Adrenal gland (tissue), 12 donors: ENCODE data around the gene NFE2L2. TPM values are rescaled to one million over a fixed set of nuclear protein-coding genes. Genes with fewer than 3 reads are reported as not detected.

Source experiments
- DNase-seq, 7 donors: peaks; one replicate each; pipeline ENCODE4 v3.0.0-alpha.2; 2019 to 2020
- H3K27ac ChIP-seq, 5 donors: fragments of 200-600 bp; sonication (generic) in 4 of 5; 1 replicate in 3 of 5; 2 replicates in 2 of 5; pipeline versions ENCODE4 v1.5.1 to v1.8.0; 2016 to 2020; ENCODE audit warnings: mild to moderate bottlenecking in 1 of 5
- H3K27me3 ChIP-seq: fragments of 200-600 bp; 2 replicates; pipeline ENCODE4 v1.8.0; 2021
- H3K36me3 ChIP-seq, 2 donors: fragments of 200-600 bp; replicated peaks in 1 of 2; 1 replicate in 1 of 2; 2 replicates in 1 of 2; pipeline versions ENCODE4 v1.5.1 to v1.8.0; 2018 to 2022
- H3K4me1 ChIP-seq, 2 donors: fragments of 200-600 bp; replicated peaks in 1 of 2; 1 replicate in 1 of 2; 2 replicates in 1 of 2; pipeline versions ENCODE4 v1.5.1 to v1.8.0; 2018 to 2021
- H3K4me3 ChIP-seq, 4 donors: fragments of 200-600 bp; sonication (generic) in 3 of 4; one replicate each; pipeline ENCODE4 v1.5.1; 2016 to 2018
- H3K9me3 ChIP-seq, 3 donors: fragments of 200-600 bp; sonication (generic) in 1 of 3; replicated peaks in 1 of 3; 1 replicate in 2 of 3; 2 replicates in 1 of 3; pipeline versions ENCODE4 v1.5.1 to v1.8.0; 2016 to 2021
- CTCF ChIP-seq, 6 experiments: fragments of 450-650 bp in 4 of 6; fragments of 200-600 bp in 2 of 6; sonication (generic) in 1 of 6; IDR thresholded peaks; 1 replicate in 5 of 6; 2 replicates in 1 of 6; pipeline versions ENCODE4 v1.5.1 to v1.8.0; 2016 to 2021; ENCODE audit warnings: antibody characterized with exemption in 6 of 6, mild to moderate bottlenecking in 2 of 6, moderate library complexity in 1 of 6
- POLR2A ChIP-seq, 2 donors: fragments of 450-650 bp; IDR thresholded peaks; one replicate each; pipeline ENCODE4 v1.6.1; 2017; ENCODE audit warnings: antibody characterized with exemption in 2 of 2, mild to moderate bottlenecking in 2 of 2, moderate library complexity in 1 of 2
- WGBS, 4 donors: extraction: QIAGEN DNeasy Blood & Tissue Kit in 2 of 4; methylation state at CpG; one replicate each; pipeline versions ENCODE4 v1.1.5 to v1.1.7; 2013 to 2017; 5-methylcytosine and 5-hydroxymethylcytosine counted together
- intact Hi-C, 2 donors: fragments of 100-400 bp; cut with DNase I; formaldehyde crosslinking; loops; one replicate each; pipeline versions ENCODE4 v1.14.1 to v1.15.0; 2022 to 2023
- polyA plus RNA-seq, 3 donors: library from polyadenylated mRNA; stranded (reverse); fragments of 200-250 nt in 2 of 3; fragments of 350-450 nt in 1 of 3; fragmentation: Illumina TruSeq in 1 of 3; extraction: RNeasy Lipid Tissue Mini Kit (QIAGEN cat#74804) in 1 of 3; gene quantifications; one replicate each; pipeline ENCODE4 v1.2.3, GENCODE V29; 2013 to 2014
- total RNA-seq, 9 donors: library from RNA; depleted of rRNA in 4 of 9; stranded (reverse); fragments of >200 nt in 4 of 9; fragments of 120-200 nt in 1 of 9; fragmentation: NEBNext Ultra II Directional in 1 of 9; extraction: Animal tissue kit (Norgen Biotek cat#: 25700) in 1 of 9; gene quantifications; one replicate each; pipeline versions ENCODE4 v1.1.0 to v1.2.4, GENCODE V29; 2013 to 2023
- donor health status: healthy with polysubstance abuse.
- donor health status: Bipolar disorder and iron deficiency.
- donor health status: DM: yes; HTN: yes; CAD: no.
- donor health status: DM: no; HTN: no; CAD: no.
- donor health status: DM: no; HTN: no; CAD: no.
- donor health status: DM: yes; HTN: yes; CAD: no.

The NFE2L2 gene
- total and polyA plus RNA-seq, 12 donors = 41.1 to 119 (median 80.4) TPM

DNA sequence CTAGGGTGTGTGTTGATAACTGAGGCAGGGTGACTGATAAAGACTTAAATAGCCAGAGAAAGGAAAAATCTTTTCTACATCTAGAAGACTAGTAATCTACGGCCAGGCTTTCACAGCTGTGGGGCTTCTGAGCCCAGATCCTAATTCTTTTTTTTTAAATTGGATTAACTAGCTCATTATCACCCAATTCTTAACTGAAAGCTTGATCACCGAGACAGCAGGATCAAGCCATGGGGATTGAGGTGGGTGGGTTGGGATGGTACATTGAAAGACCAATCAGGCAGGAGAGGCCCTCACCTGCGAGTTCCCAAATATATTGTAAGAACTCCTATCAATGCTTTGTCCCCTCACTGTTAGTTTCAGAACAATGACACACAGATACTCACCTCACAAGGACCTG is 20.0 kb upstream of the NFE2L2 start:
- no peak for DNase-seq
- H3K4me1 ChIP-seq = no peaks in the 10 kb centered on the region
- WGBS, 4 donors = 94 to 98% (median 95%) methylated on average over 3 of the region's 3 CpGs
- H3K9me3 ChIP-seq = no peaks in the 10 kb centered on the region
- H3K27me3 ChIP-seq = no peaks in the 10 kb centered on the region
- H3K27ac ChIP-seq = no peak overlapping the region
- intact Hi-C loops = no loop called here
- TF ChIP-seq POLR2A (IDR thresholded peaks at IDR 0.05) = no peak
- no peak for TF ChIP-seq CTCF (IDR thresholded peaks at IDR 0.05)
- no peaks in the 10 kb centered on the region for H3K36me3 ChIP-seq
- H3K4me3 ChIP-seq = no peak overlapping the region

DNA sequence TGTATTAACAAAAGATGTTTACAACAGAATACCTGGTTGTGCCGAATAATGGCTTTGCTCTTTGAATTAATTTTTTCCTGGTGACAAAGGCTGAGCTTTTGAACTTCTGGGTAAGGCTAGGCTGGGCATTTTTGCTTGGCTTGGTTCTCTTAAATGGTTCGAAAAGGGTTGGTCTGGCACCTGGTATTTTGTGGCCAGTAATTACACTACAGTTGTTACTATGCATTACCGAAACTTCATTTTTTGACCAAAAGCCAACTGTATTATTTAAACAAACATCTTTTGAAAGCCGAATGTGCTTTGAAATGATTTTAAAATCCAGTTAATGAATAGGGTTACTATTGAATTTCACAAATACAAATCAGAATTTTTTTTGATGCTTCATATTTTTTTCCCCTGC is 19.4 kb upstream of the NFE2L2 start:
- no peaks in the 10 kb centered on the region for H3K4me1 ChIP-seq
- no peak overlapping the region for H3K4me3 ChIP-seq
- intact Hi-C loops = no loop called here
- no peaks in the 10 kb centered on the region for H3K27me3 ChIP-seq
- no peaks in the 10 kb centered on the region for H3K36me3 ChIP-seq
- TF ChIP-seq POLR2A (IDR thresholded peaks at IDR 0.05) (no peak), CTCF (IDR thresholded peaks at IDR 0.05) (no peak)
- DNase-seq = no peak
- 86 to 95% (median 91%) methylated on average over 4 of the region's 4 CpGs for WGBS, 4 donors
- H3K27ac ChIP-seq = no peak overlapping the region
- no peaks in the 10 kb centered on the region for H3K9me3 ChIP-seq

GRCh38 chr2:177282787-177283572 is 18.5 kb upstream of the NFE2L2 start:
- TF ChIP-seq POLR2A (IDR thresholded peaks at IDR 0.05) = no peak
- TF ChIP-seq CTCF (IDR thresholded peaks at IDR 0.05) = no peak
- 92 to 98% (median 96%) methylated on average over 5 of the region's 5 CpGs for WGBS, 4 donors
- no peak for DNase-seq
- Histone ChIP-seq H3K36me3 (no peaks in the 10 kb centered on the region), H3K27ac (no peak overlapping the region), H3K27me3 (no peaks in the 10 kb centered on the region), H3K4me3 (no peak overlapping the region), H3K9me3 (no peaks in the 10 kb centered on the region), H3K4me1 (no peaks in the 10 kb centered on the region)
- intact Hi-C loops = no loop called here

- Histone ChIP-seq H3K4me3 (no peak overlapping the region), H3K36me3 (no peaks in the 10 kb centered on the region), H3K4me1 (no peaks in the 10 kb centered on the region), H3K9me3 (no peaks in the 10 kb centered on the region), H3K27me3 (no peaks in the 10 kb centered on the region), H3K27ac (no peak overlapping the region)
- DNase-seq = no peak
- 56 to 69% (median 65%) methylated on average over 3 of the region's 3 CpGs for WGBS, 4 donors
- intact Hi-C loops = no loop called here
- TF ChIP-seq POLR2A (IDR thresholded peaks at IDR 0.05) = no peak
- no peak for TF ChIP-seq CTCF (IDR thresholded peaks at IDR 0.05)
These were observed 17.7 kb upstream of the NFE2L2 start for GRCh38 chr2:177282181-177282641.
